Neural cell (in vitro differentiated cells): ENCODE data around the gene NTRK1. TPM values are rescaled to one million over a fixed set of nuclear protein-coding genes. Genes with fewer than 3 reads are reported as not detected.

Experiments
- H2AFZ ChIP-seq: fragments of 200-600, 300-800 bp; sonication (generic), shearing (Covaris generic); 2 replicates; pipeline ENCODE4 v1.6.0; 2014; ENCODE audit warnings: low read depth, mild to moderate bottlenecking, antibody characterized with exemption, low read length, moderate library complexity
- H3F3A ChIP-seq: fragments of 200-600 bp; shearing (Covaris generic); 2 replicates; pipeline ENCODE4 v1.6.1; 2016; ENCODE audit warnings: mild to moderate bottlenecking, moderate library complexity, mixed read lengths, antibody characterized with exemption, low read length; ENCODE audit not compliant: insufficient read depth, poor library complexity, severe bottlenecking
- H3K27ac ChIP-seq: fragments of 200-600, 300-800 bp; sonication (generic), shearing (Covaris generic); 2 replicates; pipeline ENCODE4 v1.5.1; 2014; ENCODE audit warnings: mild to moderate bottlenecking, low read length, moderate library complexity
- H3K27me3 ChIP-seq: fragments of 300-800, 200-600 bp; sonication (generic), shearing (Covaris generic); 2 replicates; pipeline ENCODE4 v1.6.0; 2014; ENCODE audit warnings: mild to moderate bottlenecking, low read depth, low read length, moderate library complexity; ENCODE audit not compliant: insufficient read depth
- H3K36me3 ChIP-seq: fragments of 300-800, 200-600 bp; sonication (generic), shearing (Covaris generic); 2 replicates; pipeline ENCODE4 v1.5.1; 2014; ENCODE audit warnings: mild to moderate bottlenecking, antibody characterized with exemption, low read length, moderate library complexity; ENCODE audit not compliant: insufficient read depth
- H3K4me2 ChIP-seq: fragments of 300-800, 200-600 bp; sonication (generic), shearing (Covaris generic); 2 replicates; pipeline ENCODE4 v1.6.0; 2014; ENCODE audit warnings: mild to moderate bottlenecking, low read length
- H3K4me3 ChIP-seq: fragments of 300-800, 200-600 bp; sonication (generic), shearing (Covaris generic); 2 replicates; pipeline ENCODE4 v1.5.1; 2014; ENCODE audit warnings: mild to moderate bottlenecking, low read length, moderate library complexity
- H3K79me2 ChIP-seq: fragments of 200-600 bp; shearing (Covaris generic); replicated peaks from 2 replicates; pipeline ENCODE4 v1.6.0; 2014; ENCODE audit warnings: mild to moderate bottlenecking, low read length, moderate library complexity; ENCODE audit not compliant: insufficient read depth
- H3K9ac ChIP-seq: fragments of 300-800, 200-600 bp; sonication (generic), shearing (Covaris generic); 2 replicates; pipeline ENCODE4 v1.6.1; 2016; ENCODE audit warnings: mild to moderate bottlenecking, low read length, mixed read lengths
- H3K9me2 ChIP-seq: fragments of 200-600 bp; shearing (Covaris generic); 2 replicates; pipeline ENCODE4 v1.6.1; 2016; ENCODE audit warnings: mild to moderate bottlenecking, low read length, mixed read lengths; ENCODE audit not compliant: insufficient read depth
- H3K9me3 ChIP-seq: fragments of 200-600, 300-800 bp; sonication (generic), shearing (Covaris generic); 2 replicates; pipeline ENCODE4 v1.6.1; 2016; ENCODE audit warnings: mild to moderate bottlenecking, mixed run types, low read length, moderate library complexity, mixed read lengths
- H4K20me1 ChIP-seq: fragments of 200-600 bp; shearing (Covaris generic); 2 replicates; pipeline ENCODE4 v1.6.1; 2016; ENCODE audit warnings: mild to moderate bottlenecking, mixed run types; ENCODE audit not compliant: insufficient read depth
- EP300 ChIP-seq: fragments of 450-650 bp; conservative IDR thresholded peaks from 2 replicates; pipeline ENCODE4 v1.6.1; 2014; ENCODE audit warnings: antibody characterized with exemption, mild to moderate bottlenecking, moderate library complexity; ENCODE audit not compliant: poor library complexity, severe bottlenecking
- EZH2 ChIP-seq: fragments of 200-600, 300-800 bp; shearing (Covaris generic), sonication (generic); IDR thresholded peaks from 2 replicates; pipeline ENCODE4 v1.6.1; 2014; ENCODE audit warnings: antibody characterized with exemption, low read length, borderline replicate concordance, mild to moderate bottlenecking; ENCODE audit not compliant: insufficient read depth, poor library complexity, severe bottlenecking
- MXI1 ChIP-seq: fragments of 450-650 bp; conservative IDR thresholded peaks from 2 replicates; pipeline ENCODE4 v1.6.1; 2014; ENCODE audit warnings: antibody characterized with exemption, mild to moderate bottlenecking; ENCODE audit not compliant: poor library complexity, severe bottlenecking
- POLR2AphosphoS5 ChIP-seq: IDR thresholded peaks from 2 replicates; pipeline ENCODE4 v1.6.1; 2012
- RAD21 ChIP-seq: fragments of 450-650 bp; conservative IDR thresholded peaks from 2 replicates; pipeline ENCODE4 v1.6.1; 2014; ENCODE audit warnings: antibody characterized with exemption, mild to moderate bottlenecking, moderate library complexity
- SMC3 ChIP-seq: fragments of 450-650 bp; conservative IDR thresholded peaks from 2 replicates; pipeline ENCODE4 v1.6.1; 2014; ENCODE audit warnings: antibody characterized with exemption, mild to moderate bottlenecking, moderate library complexity; ENCODE audit not compliant: poor library complexity
- TAF1 ChIP-seq: IDR thresholded peaks from 2 replicates; pipeline ENCODE4 v1.6.1; 2012; ENCODE audit warnings: low read depth
- polyA minus RNA-seq: library from RNA; depleted of rRNA, polyadenylated mRNA; stranded (reverse); fragments of >200 nt; gene quantifications from 2 replicates; pipeline ENCODE4 v1.2.3, GENCODE V29; 2014
- polyA plus RNA-seq: library from polyadenylated mRNA; depleted of rRNA; stranded (reverse); fragments of >200 nt; gene quantifications from 2 replicates; pipeline ENCODE4 v1.2.3, GENCODE V29; 2014
- TF ChIP-seq, protein P1 (sequence below): fragments of 450-650 bp; IDR thresholded peaks from 2 replicates; pipeline ENCODE4 v1.5.1; 2014; ENCODE audit warnings: antibody characterized with exemption, mild to moderate bottlenecking, moderate library complexity; ENCODE audit not compliant: poor library complexity, severe bottlenecking
- TF ChIP-seq, protein P2 (sequence below): IDR thresholded peaks from 2 replicates; pipeline ENCODE4 v1.6.1; 2012; ENCODE audit warnings: borderline replicate concordance

The NTRK1 gene
- polyA plus RNA-seq = 4.9 and 7.7 TPM in 2 replicates
- polyA minus RNA-seq = 4.3 and 4.6 TPM in 2 replicates

DNA sequence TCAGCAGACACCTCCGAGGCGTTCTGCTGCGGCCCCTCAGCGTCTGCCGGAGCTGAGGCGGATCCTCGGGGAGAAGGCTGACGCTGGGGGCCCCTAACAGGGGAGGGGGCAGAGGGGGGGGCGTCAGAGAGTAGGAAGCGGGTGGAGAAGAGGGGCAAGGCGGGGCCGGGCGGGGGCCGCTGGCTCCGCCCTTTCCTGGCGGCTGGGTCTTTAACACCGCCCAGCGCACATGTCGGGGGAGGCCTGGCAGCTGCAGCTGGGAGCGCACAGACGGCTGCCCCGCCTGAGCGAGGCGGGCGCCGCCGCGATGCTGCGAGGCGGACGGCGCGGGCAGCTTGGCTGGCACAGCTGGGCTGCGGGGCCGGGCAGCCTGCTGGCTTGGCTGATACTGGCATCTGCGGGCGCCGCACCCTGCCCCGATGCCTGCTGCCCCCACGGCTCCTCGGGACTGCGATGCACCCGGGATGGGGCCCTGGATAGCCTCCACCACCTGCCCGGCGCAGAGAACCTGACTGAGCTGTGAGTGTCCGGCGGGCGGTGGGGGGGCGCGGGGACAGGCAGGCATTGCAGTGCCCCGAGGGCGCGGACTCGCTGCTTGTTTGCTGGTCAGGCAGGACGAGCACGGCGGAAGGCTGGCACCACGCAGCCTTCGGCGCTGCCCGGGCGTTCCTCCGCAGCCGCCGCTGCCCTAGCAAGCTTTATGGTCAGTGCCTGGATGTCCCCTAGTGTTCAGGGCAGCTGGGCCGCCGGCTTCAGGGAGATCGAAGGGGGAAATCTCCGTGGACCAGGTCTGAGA lies at the start of gene NTRK1:
NTRK1 (plus strand) TSS at position 238 of the 796 bp plus-strand sequence; CDS start at position 308, 70 bp downstream.
- H3K4me2 ChIP-seq = peak within 1 kb of the TSS; percentile 84
- H3K9ac ChIP-seq = peak within 1 kb of the TSS; percentile 45
- no peak within 1 kb of the TSS for H3K27ac ChIP-seq
- peaks cover 56% of the 10 kb centered on the region for H3K27me3 ChIP-seq
- H2AFZ ChIP-seq = no peak within 1 kb of the TSS
- H3K4me3 ChIP-seq = peak within 1 kb of the TSS; percentile 64
- H3K36me3 ChIP-seq = no peaks in the 10 kb centered on the region
- H3K9me3 ChIP-seq = no peaks in the 10 kb centered on the region
- H3K9me2 ChIP-seq = no peaks in the 10 kb centered on the region
- H3F3A ChIP-seq = no peaks in the 10 kb centered on the region
- H4K20me1 ChIP-seq = no peaks in the 10 kb centered on the region
- TF ChIP-seq, protein P1, sequence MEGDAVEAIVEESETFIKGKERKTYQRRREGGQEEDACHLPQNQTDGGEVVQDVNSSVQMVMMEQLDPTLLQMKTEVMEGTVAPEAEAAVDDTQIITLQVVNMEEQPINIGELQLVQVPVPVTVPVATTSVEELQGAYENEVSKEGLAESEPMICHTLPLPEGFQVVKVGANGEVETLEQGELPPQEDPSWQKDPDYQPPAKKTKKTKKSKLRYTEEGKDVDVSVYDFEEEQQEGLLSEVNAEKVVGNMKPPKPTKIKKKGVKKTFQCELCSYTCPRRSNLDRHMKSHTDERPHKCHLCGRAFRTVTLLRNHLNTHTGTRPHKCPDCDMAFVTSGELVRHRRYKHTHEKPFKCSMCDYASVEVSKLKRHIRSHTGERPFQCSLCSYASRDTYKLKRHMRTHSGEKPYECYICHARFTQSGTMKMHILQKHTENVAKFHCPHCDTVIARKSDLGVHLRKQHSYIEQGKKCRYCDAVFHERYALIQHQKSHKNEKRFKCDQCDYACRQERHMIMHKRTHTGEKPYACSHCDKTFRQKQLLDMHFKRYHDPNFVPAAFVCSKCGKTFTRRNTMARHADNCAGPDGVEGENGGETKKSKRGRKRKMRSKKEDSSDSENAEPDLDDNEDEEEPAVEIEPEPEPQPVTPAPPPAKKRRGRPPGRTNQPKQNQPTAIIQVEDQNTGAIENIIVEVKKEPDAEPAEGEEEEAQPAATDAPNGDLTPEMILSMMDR = no peak
- TF ChIP-seq RAD21 (no peak), EP300 (no peak), SMC3 (no peak), EZH2 (no peak), POLR2AphosphoS5 (no peak), TAF1 (no peak), MXI1 (no peak)
- TF ChIP-seq, protein P2, sequence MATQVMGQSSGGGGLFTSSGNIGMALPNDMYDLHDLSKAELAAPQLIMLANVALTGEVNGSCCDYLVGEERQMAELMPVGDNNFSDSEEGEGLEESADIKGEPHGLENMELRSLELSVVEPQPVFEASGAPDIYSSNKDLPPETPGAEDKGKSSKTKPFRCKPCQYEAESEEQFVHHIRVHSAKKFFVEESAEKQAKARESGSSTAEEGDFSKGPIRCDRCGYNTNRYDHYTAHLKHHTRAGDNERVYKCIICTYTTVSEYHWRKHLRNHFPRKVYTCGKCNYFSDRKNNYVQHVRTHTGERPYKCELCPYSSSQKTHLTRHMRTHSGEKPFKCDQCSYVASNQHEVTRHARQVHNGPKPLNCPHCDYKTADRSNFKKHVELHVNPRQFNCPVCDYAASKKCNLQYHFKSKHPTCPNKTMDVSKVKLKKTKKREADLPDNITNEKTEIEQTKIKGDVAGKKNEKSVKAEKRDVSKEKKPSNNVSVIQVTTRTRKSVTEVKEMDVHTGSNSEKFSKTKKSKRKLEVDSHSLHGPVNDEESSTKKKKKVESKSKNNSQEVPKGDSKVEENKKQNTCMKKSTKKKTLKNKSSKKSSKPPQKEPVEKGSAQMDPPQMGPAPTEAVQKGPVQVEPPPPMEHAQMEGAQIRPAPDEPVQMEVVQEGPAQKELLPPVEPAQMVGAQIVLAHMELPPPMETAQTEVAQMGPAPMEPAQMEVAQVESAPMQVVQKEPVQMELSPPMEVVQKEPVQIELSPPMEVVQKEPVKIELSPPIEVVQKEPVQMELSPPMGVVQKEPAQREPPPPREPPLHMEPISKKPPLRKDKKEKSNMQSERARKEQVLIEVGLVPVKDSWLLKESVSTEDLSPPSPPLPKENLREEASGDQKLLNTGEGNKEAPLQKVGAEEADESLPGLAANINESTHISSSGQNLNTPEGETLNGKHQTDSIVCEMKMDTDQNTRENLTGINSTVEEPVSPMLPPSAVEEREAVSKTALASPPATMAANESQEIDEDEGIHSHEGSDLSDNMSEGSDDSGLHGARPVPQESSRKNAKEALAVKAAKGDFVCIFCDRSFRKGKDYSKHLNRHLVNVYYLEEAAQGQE = no peak
- no peaks in the 10 kb centered on the region for H3K79me2 ChIP-seq

DNA sequence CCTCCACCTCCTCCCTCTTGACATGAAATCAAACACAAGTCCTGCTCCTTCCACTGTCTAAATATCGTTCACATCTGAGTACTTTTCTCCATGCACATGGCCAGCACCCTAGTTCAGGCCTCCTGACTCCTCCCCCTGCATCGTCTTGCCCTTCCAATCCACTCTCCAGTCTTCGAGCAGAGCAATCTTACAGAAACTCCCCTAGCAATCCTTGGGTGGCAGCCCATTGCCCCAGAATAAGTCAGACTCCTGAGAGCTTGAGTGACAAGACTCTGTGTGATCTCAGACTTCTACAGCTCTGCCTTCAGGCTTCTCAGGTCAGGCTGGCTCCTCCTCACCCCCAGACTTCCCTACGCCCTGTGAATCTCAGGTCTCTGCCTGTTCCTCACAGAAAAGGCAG lies 49.5 kb upstream of the NTRK1 start:
- Histone ChIP-seq H3K79me2 (no peaks in the 10 kb centered on the region), H3K9me3 (no peaks in the 10 kb centered on the region), H3K4me2 (no peak overlapping the region), H3K36me3 (no peaks in the 10 kb centered on the region), H3K27ac (no peak overlapping the region), H4K20me1 (no peaks in the 10 kb centered on the region), H3K9ac (no peak overlapping the region), H2AFZ (no peak overlapping the region), H3K9me2 (no peaks in the 10 kb centered on the region), H3F3A (no peaks in the 10 kb centered on the region), H3K4me3 (no peak overlapping the region), H3K27me3 (peaks cover 13% of the 10 kb centered on the region)
- TF ChIP-seq EP300 = no peak
- TF ChIP-seq, protein P2 = no peak
- TF ChIP-seq RAD21 = no peak
- TF ChIP-seq, protein P1 = no peak
- TF ChIP-seq SMC3 = no peak
- TF ChIP-seq EZH2 = no peak
- no peak for TF ChIP-seq TAF1
- no peak for TF ChIP-seq MXI1
- no peak for TF ChIP-seq POLR2AphosphoS5
